GM23338 (cell line): ENCODE results near the gene HERC5. TPM values are rescaled to one million over a fixed set of nuclear protein-coding genes. Genes with fewer than 3 reads are reported as not detected.

Experiments used
- ATAC-seq: fragments of 200-7000 bp; cut with Tn5 transposase; 3 replicates; pipeline ENCODE4 v1.9.1; 2020
- DNase-seq: peaks from one replicate; pipeline ENCODE4 v3.0.0-alpha.2; 2015; ENCODE audit warnings: low spot score
- H2AFZ ChIP-seq: fragments of 200-600 bp; sonication (generic); 2 replicates; pipeline ENCODE4 v1.8.0; 2016; ENCODE audit warnings: antibody characterized with exemption, mild to moderate bottlenecking, moderate library complexity
- H3F3A ChIP-seq: fragments of 200-600 bp; sonication (generic); replicated peaks from 2 replicates; pipeline ENCODE4 v1.8.0; 2017; ENCODE audit warnings: antibody characterized with exemption, mixed run types, low read depth
- H3K27ac ChIP-seq: fragments of 200-600 bp; sonication (generic); 2 replicates; pipeline ENCODE4 v1.6.1; 2016; ENCODE audit warnings: low read depth
- H3K27me3 ChIP-seq: fragments of 200-600 bp; sonication (generic); 2 replicates; pipeline ENCODE4 v1.8.0; 2016; ENCODE audit warnings: mild to moderate bottlenecking, mixed run types, moderate library complexity; ENCODE audit not compliant: insufficient read depth
- H3K36me3 ChIP-seq: fragments of 200-600 bp; sonication (generic); 2 replicates; pipeline ENCODE4 v1.8.0; 2016; ENCODE audit warnings: mild to moderate bottlenecking; ENCODE audit not compliant: insufficient read depth
- H3K4me1 ChIP-seq: fragments of 200-600 bp; sonication (generic); 2 replicates; pipeline ENCODE4 v1.8.0; 2016; ENCODE audit warnings: mild to moderate bottlenecking, moderate library complexity; ENCODE audit not compliant: insufficient read depth
- H3K4me2 ChIP-seq: fragments of 200-600 bp; sonication (generic); 2 replicates; pipeline ENCODE4 v1.7.1; 2017; ENCODE audit warnings: mixed run types
- H3K4me3 ChIP-seq: fragments of 200-600 bp; sonication (generic); 2 replicates; pipeline ENCODE4 v1.6.1; 2016; ENCODE audit warnings: mixed run types
- H3K79me2 ChIP-seq: fragments of 200-600 bp; sonication (generic); replicated peaks from 2 replicates; pipeline ENCODE4 v1.8.0; 2017; ENCODE audit warnings: mild to moderate bottlenecking; ENCODE audit not compliant: insufficient read depth
- H3K9me2 ChIP-seq: fragments of 200-600 bp; sonication (generic); 2 replicates; pipeline ENCODE4 v1.8.0; 2017; ENCODE audit not compliant: insufficient read depth
- H4K20me1 ChIP-seq: fragments of 200-600 bp; sonication (generic); replicated peaks from 2 replicates; pipeline ENCODE4 v1.8.0; 2017; ENCODE audit warnings: mild to moderate bottlenecking; ENCODE audit not compliant: insufficient read depth
- H3K27ac Mint-ChIP-seq: 2 replicates; pipeline ENCODE4 v1.8.0; 2020; ENCODE audit warnings: inconsistent platforms, mild to moderate bottlenecking, moderate library complexity, mixed read lengths
- H3K27me3 Mint-ChIP-seq: 3 replicates; pipeline ENCODE4 v1.8.0; 2022; ENCODE audit warnings: low read depth, mild to moderate bottlenecking, moderate library complexity, mixed read lengths, inconsistent platforms; ENCODE audit not compliant: insufficient read depth, poor library complexity
- H3K36me3 Mint-ChIP-seq: 3 replicates; pipeline ENCODE4 v1.8.0; 2021; ENCODE audit warnings: low read depth, mild to moderate bottlenecking, inconsistent platforms, moderate library complexity, mixed read lengths
- H3K4me1 Mint-ChIP-seq: 3 replicates; pipeline ENCODE4 v1.8.0; 2020; ENCODE audit warnings: mild to moderate bottlenecking, inconsistent platforms, mixed read lengths
- H3K4me3 Mint-ChIP-seq: 3 replicates; pipeline ENCODE4 v1.8.0; 2021; ENCODE audit warnings: moderate library complexity, mild to moderate bottlenecking, inconsistent platforms, mixed read lengths
- H3K9me3 Mint-ChIP-seq: 3 replicates; pipeline ENCODE4 v1.8.0; 2020; ENCODE audit warnings: moderate library complexity, mild to moderate bottlenecking, inconsistent platforms, mixed read lengths
- CREB1 ChIP-seq: fragments of 250-450 bp; sonication (Bioruptor Pico); IDR thresholded peaks from 2 replicates; pipeline ENCODE4 v1.5.0; 2020; ENCODE audit warnings: low read depth, mild to moderate bottlenecking, moderate library complexity
- EZH2 ChIP-seq: fragments of 200-600 bp; sonication (generic); IDR thresholded peaks from one replicate; pipeline ENCODE4 v1.8.0; 2017; ENCODE audit warnings: antibody characterized with exemption, mild to moderate bottlenecking, low read depth; ENCODE audit not compliant: unreplicated experiment
- EZH2phosphoT487 ChIP-seq: fragments of 200-600 bp; sonication (generic); IDR thresholded peaks from one replicate; pipeline ENCODE4 v1.8.1; 2018; ENCODE audit warnings: antibody characterized with exemption; ENCODE audit not compliant: unreplicated experiment
- JUNB ChIP-seq: IDR thresholded peaks from one replicate; pipeline ENCODE4 v1.6.1; 2016; ENCODE audit warnings: antibody characterized with exemption; ENCODE audit not compliant: unreplicated experiment
- NANOG ChIP-seq: IDR thresholded peaks from 2 replicates; pipeline ENCODE4 v1.6.1; 2016; ENCODE audit warnings: antibody characterized with exemption, borderline replicate concordance
- POLR2AphosphoS5 ChIP-seq: IDR thresholded peaks from 2 replicates; pipeline ENCODE4 v1.6.1; 2016; ENCODE audit warnings: antibody characterized with exemption, low read depth
- STAT1 ChIP-seq: IDR thresholded peaks from one replicate; pipeline ENCODE4 v1.6.1; 2016; ENCODE audit warnings: antibody characterized with exemption; ENCODE audit not compliant: unreplicated experiment
- ZNF114 ChIP-seq: fragments of 250-450 bp; sonication (Bioruptor Pico); IDR thresholded peaks from 2 replicates; pipeline ENCODE4 v1.5.0; 2020; ENCODE audit warnings: mild to moderate bottlenecking, moderate library complexity
- ZNF331 ChIP-seq: fragments of 250-450 bp; sonication (Bioruptor Pico); IDR thresholded peaks from 2 replicates; pipeline ENCODE4 v1.5.0; 2020; ENCODE audit warnings: low read depth, mild to moderate bottlenecking, moderate library complexity
- polyA plus RNA-seq: library from polyadenylated mRNA; unstranded; fragments of >200 nt; fragmentation: Nextera tagmentation; extraction: Ambion mirVana; gene quantifications from 2 replicates; pipeline ENCODE4 v1.2.1, GENCODE V29; 2016
- total RNA-seq: library from RNA; depleted of rRNA; stranded (reverse); fragments of >200 nt; shearing (Covaris generic); gene quantifications from 2 replicates; pipeline ENCODE4 v1.2.3, GENCODE V29; 2014
- TF ChIP-seq, protein P1 (sequence below): IDR thresholded peaks from 2 replicates; pipeline ENCODE4 v1.6.1; 2016; ENCODE audit warnings: antibody characterized with exemption
- TF ChIP-seq, protein P2 (sequence below), 2 experiments: fragments of 200-600 bp in 1 of 2; sonication (generic) in 1 of 2; conservative IDR thresholded peaks; 2 replicates each; pipeline versions ENCODE4 v1.5.1 to v1.6.1; 2016 to 2017; ENCODE audit warnings: antibody characterized with exemption in 2 of 2, low read depth in 2 of 2, mild to moderate bottlenecking in 2 of 2, moderate library complexity in 1 of 2
- TF ChIP-seq, protein P3 (sequence below): IDR thresholded peaks from one replicate; pipeline ENCODE4 v1.6.1; 2018; ENCODE audit warnings: antibody characterized with exemption; ENCODE audit not compliant: unreplicated experiment

HERC5 gene
- total and polyA plus RNA-seq, 2 experiments from 2014 or later, result 22.8 to 25.1 TPM

DNA sequence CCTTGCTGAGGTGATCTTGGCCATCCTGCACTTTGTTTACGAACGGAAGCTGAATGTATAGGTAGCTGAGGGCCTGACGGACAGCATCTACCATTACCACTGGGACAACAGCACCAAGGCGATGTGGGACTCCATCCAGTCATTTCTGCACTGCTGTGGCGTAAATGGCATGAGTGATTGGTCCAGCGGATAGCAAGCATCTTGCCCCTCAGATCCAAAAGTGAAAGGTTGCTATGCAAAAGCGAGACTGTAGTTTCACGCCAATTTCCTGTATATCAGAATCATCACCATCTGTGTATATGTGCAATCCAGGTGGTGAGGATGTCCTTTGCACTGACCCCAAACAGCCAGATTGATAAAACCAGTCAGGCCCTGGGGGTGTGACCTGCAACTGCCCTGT is 70.9 kb downstream of the HERC5 start (continued):
- TF ChIP-seq ZNF114 (no peak), ZNF331 (CRISPR knock-in tag) (no peak), STAT1 (no peak), EZH2 (no peak), JUNB (no peak), CREB1 (CRISPR knock-in tag) (no peak)
- TF ChIP-seq, protein P1, sequence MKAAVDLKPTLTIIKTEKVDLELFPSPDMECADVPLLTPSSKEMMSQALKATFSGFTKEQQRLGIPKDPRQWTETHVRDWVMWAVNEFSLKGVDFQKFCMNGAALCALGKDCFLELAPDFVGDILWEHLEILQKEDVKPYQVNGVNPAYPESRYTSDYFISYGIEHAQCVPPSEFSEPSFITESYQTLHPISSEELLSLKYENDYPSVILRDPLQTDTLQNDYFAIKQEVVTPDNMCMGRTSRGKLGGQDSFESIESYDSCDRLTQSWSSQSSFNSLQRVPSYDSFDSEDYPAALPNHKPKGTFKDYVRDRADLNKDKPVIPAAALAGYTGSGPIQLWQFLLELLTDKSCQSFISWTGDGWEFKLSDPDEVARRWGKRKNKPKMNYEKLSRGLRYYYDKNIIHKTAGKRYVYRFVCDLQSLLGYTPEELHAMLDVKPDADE, result no peak

DNA sequence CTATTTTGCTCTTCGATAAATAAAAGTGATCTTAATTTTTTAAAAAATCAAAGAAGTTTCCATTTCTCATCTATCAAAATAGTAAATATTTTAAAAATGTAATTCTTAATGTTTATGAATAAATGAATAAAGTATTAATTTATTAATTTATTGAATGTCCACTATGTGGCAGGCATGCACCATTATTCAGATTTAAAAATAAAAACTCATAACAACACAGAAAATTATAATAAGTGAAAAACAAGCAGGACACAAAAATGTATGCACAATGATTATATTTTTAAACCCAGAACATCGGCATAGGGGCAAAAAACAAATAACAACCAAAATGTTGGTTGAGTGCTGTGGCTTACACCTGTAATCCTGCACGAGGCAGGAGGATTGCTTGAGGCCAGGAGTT is 71.9 kb downstream of the HERC5 start:
- Histone ChIP-seq H2AFZ (no peak overlapping the region), H3K27ac (no peak overlapping the region), H3K9me2 (no peaks in the 10 kb centered on the region), H3K4me1 (peaks cover 31% of the 10 kb centered on the region), H3K79me2 (peaks cover 40% of the 10 kb centered on the region), H3K27me3 (no peaks in the 10 kb centered on the region), H3K36me3 (no peaks in the 10 kb centered on the region), H4K20me1 (no peaks in the 10 kb centered on the region), H3F3A (0 out of 2 replicates have a peak, but pooled peaks cover 5% of the 10 kb centered on the region), H3K4me2 (no peak overlapping the region), H3K4me3 (no peak overlapping the region)
- TF ChIP-seq STAT1 (no peak), ZNF331 (CRISPR knock-in tag) (no peak), POLR2AphosphoS5 (no peak), EZH2phosphoT487 (no peak), CREB1 (CRISPR knock-in tag) (no peak), NANOG (no peak)
- TF ChIP-seq, protein P1, result no peak
- TF ChIP-seq, protein P2, sequence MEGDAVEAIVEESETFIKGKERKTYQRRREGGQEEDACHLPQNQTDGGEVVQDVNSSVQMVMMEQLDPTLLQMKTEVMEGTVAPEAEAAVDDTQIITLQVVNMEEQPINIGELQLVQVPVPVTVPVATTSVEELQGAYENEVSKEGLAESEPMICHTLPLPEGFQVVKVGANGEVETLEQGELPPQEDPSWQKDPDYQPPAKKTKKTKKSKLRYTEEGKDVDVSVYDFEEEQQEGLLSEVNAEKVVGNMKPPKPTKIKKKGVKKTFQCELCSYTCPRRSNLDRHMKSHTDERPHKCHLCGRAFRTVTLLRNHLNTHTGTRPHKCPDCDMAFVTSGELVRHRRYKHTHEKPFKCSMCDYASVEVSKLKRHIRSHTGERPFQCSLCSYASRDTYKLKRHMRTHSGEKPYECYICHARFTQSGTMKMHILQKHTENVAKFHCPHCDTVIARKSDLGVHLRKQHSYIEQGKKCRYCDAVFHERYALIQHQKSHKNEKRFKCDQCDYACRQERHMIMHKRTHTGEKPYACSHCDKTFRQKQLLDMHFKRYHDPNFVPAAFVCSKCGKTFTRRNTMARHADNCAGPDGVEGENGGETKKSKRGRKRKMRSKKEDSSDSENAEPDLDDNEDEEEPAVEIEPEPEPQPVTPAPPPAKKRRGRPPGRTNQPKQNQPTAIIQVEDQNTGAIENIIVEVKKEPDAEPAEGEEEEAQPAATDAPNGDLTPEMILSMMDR (conservative IDR thresholded peaks at IDR 0.05; ENCODE audit: low read depth in 2 of 2), result no peak
- TF ChIP-seq, protein P3, sequence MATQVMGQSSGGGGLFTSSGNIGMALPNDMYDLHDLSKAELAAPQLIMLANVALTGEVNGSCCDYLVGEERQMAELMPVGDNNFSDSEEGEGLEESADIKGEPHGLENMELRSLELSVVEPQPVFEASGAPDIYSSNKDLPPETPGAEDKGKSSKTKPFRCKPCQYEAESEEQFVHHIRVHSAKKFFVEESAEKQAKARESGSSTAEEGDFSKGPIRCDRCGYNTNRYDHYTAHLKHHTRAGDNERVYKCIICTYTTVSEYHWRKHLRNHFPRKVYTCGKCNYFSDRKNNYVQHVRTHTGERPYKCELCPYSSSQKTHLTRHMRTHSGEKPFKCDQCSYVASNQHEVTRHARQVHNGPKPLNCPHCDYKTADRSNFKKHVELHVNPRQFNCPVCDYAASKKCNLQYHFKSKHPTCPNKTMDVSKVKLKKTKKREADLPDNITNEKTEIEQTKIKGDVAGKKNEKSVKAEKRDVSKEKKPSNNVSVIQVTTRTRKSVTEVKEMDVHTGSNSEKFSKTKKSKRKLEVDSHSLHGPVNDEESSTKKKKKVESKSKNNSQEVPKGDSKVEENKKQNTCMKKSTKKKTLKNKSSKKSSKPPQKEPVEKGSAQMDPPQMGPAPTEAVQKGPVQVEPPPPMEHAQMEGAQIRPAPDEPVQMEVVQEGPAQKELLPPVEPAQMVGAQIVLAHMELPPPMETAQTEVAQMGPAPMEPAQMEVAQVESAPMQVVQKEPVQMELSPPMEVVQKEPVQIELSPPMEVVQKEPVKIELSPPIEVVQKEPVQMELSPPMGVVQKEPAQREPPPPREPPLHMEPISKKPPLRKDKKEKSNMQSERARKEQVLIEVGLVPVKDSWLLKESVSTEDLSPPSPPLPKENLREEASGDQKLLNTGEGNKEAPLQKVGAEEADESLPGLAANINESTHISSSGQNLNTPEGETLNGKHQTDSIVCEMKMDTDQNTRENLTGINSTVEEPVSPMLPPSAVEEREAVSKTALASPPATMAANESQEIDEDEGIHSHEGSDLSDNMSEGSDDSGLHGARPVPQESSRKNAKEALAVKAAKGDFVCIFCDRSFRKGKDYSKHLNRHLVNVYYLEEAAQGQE, result no peak
- H3K4me1 Mint-ChIP-seq, result peaks cover 33% of the 10 kb centered on the region; the same call in 2 of the 3 replicates
- H3K27ac Mint-ChIP-seq, result no peak overlapping the region
- no peak for DNase-seq
- no peak overlapping the region for H3K4me3 Mint-ChIP-seq
- no peaks in the 10 kb centered on the region for H3K36me3 Mint-ChIP-seq
- no peak for ATAC-seq
- no peaks in the 10 kb centered on the region for H3K27me3 Mint-ChIP-seq
- H3K9me3 Mint-ChIP-seq, result no peaks in the 10 kb centered on the region
